H9 (cell line): Measurements from ENCODE around the gene ASH1L. TPM values are rescaled to one million over a fixed set of nuclear protein-coding genes. Genes with fewer than 3 reads are reported as not detected.
"Not testable (repeated sequence)": the region's sequence is repeated elsewhere in the genome, so short reads cannot be mapped to it uniquely, and the experiment has no call there.

Experiments used
- DNase-seq: peaks from one replicate; pipeline ENCODE4 v3.0.0-alpha.2; 2017
- H2AFZ ChIP-seq: one replicate; pipeline ENCODE4 v1.6.1; 2013; ENCODE audit warnings: mild to moderate bottlenecking, low read length, control low read depth, moderate library complexity
- H2AK5ac ChIP-seq: 2 replicates; pipeline ENCODE4 v1.6.1; 2013; ENCODE audit warnings: low read length, control low read depth, mixed read lengths; ENCODE audit not compliant: insufficient read length
- H2BK120ac ChIP-seq: one replicate; pipeline ENCODE4 v1.6.1; 2013; ENCODE audit warnings: low read depth, mild to moderate bottlenecking, low read length, control low read depth, inconsistent platforms; ENCODE audit not compliant: poor library complexity, severe bottlenecking
- H2BK12ac ChIP-seq: 2 replicates; pipeline ENCODE4 v1.6.1; 2013; ENCODE audit warnings: low read length, control low read depth, mixed read lengths, low read depth; ENCODE audit not compliant: insufficient read length
- H2BK15ac ChIP-seq: 2 replicates; pipeline ENCODE4 v1.6.1; 2013; ENCODE audit warnings: low read depth, low read length, control low read depth
- H2BK20ac ChIP-seq: one replicate; pipeline ENCODE4 v1.6.1; 2013; ENCODE audit warnings: low read depth, mild to moderate bottlenecking, low read length, control low read depth, inconsistent platforms; ENCODE audit not compliant: poor library complexity, severe bottlenecking
- H2BK5ac ChIP-seq: 2 replicates; pipeline ENCODE4 v1.6.1; 2013; ENCODE audit warnings: low read length, control low read depth, mixed read lengths; ENCODE audit not compliant: insufficient read length
- H3K14ac ChIP-seq: 2 replicates; pipeline ENCODE4 v1.6.1; 2013; ENCODE audit warnings: low read length, control low read depth; ENCODE audit not compliant: insufficient read depth
- H3K18ac ChIP-seq: 2 replicates; pipeline ENCODE4 v1.6.1; 2013; ENCODE audit warnings: low read depth, mild to moderate bottlenecking, mixed read lengths, low read length, control low read depth; ENCODE audit not compliant: insufficient read length
- H3K23ac ChIP-seq: 2 replicates; pipeline ENCODE4 v1.6.1; 2013; ENCODE audit warnings: low read length, control low read depth, mixed read lengths, low read depth; ENCODE audit not compliant: insufficient read length
- H3K23me2 ChIP-seq: 2 replicates; pipeline ENCODE4 v1.6.1; 2013; ENCODE audit warnings: low read depth, mild to moderate bottlenecking, mixed read lengths, low read length, control low read depth; ENCODE audit not compliant: insufficient read length, poor library complexity, severe bottlenecking
- H3K27ac ChIP-seq: 2 replicates; pipeline ENCODE4 v1.5.1; 2013; ENCODE audit warnings: low read length, control low read depth, mixed read lengths, low read depth; ENCODE audit not compliant: insufficient read length
- H3K27me3 ChIP-seq: 2 replicates; pipeline ENCODE4 v1.6.1; 2013; ENCODE audit warnings: low read length, control low read depth, inconsistent platforms; ENCODE audit not compliant: insufficient read depth
- H3K4ac ChIP-seq: 2 replicates; pipeline ENCODE4 v1.6.1; 2013; ENCODE audit warnings: low read depth, mild to moderate bottlenecking, control low read depth, inconsistent platforms, low read length, moderate library complexity
- H3K4me1 ChIP-seq: 2 replicates; pipeline ENCODE4 v1.6.1; 2013; ENCODE audit warnings: low read length, control low read depth, inconsistent platforms; ENCODE audit not compliant: insufficient read depth
- H3K4me2 ChIP-seq: 2 replicates; pipeline ENCODE4 v1.6.1; 2013; ENCODE audit warnings: low read length, control low read depth, mixed read lengths; ENCODE audit not compliant: insufficient read length, insufficient read depth
- H3K56ac ChIP-seq: 2 replicates; pipeline ENCODE4 v1.6.1; 2013; ENCODE audit warnings: low read depth, mild to moderate bottlenecking, mixed read lengths, low read length, control low read depth; ENCODE audit not compliant: insufficient read length
- H3K79me1 ChIP-seq: 2 replicates; pipeline ENCODE4 v1.6.1; 2013; ENCODE audit warnings: low read depth, mild to moderate bottlenecking, moderate library complexity, low read length, control low read depth, inconsistent platforms; ENCODE audit not compliant: insufficient read depth, poor library complexity, severe bottlenecking
- H3K79me2 ChIP-seq: 2 replicates; pipeline ENCODE4 v1.6.1; 2013; ENCODE audit warnings: low read length, control low read depth, inconsistent platforms; ENCODE audit not compliant: insufficient read depth
- H3K9ac ChIP-seq: 2 replicates; pipeline ENCODE4 v1.6.1; 2013; ENCODE audit warnings: low read length, control low read depth, mixed read lengths; ENCODE audit not compliant: insufficient read length; ENCODE audit errors: extremely low read depth
- H3K9me3 ChIP-seq: one replicate; pipeline ENCODE4 v1.6.1; 2013; ENCODE audit warnings: low read depth, low read length, inconsistent platforms; ENCODE audit not compliant: control insufficient read depth
- H3T11ph ChIP-seq: one replicate; pipeline ENCODE4 v1.6.1; 2013; ENCODE audit warnings: mild to moderate bottlenecking, low read length, control low read depth, inconsistent platforms
- H4K20me1 ChIP-seq: one replicate; pipeline ENCODE4 v1.6.1; 2013; ENCODE audit not compliant: control insufficient read depth, insufficient read length, insufficient read depth
- H4K5ac ChIP-seq: 2 replicates; pipeline ENCODE4 v1.6.1; 2013; ENCODE audit warnings: low read depth, mild to moderate bottlenecking, mixed read lengths, low read length, control low read depth; ENCODE audit not compliant: insufficient read length
- H4K8ac ChIP-seq: replicated peaks from 2 replicates; pipeline ENCODE4 v1.6.1; 2013; ENCODE audit warnings: low read length, control low read depth, mixed read lengths, low read depth; ENCODE audit not compliant: insufficient read length
- H4K91ac ChIP-seq: 2 replicates; pipeline ENCODE4 v1.6.1; 2013; ENCODE audit warnings: low read depth, mild to moderate bottlenecking, moderate library complexity, mixed read lengths, low read length, control low read depth; ENCODE audit not compliant: insufficient read length
- H3K27ac Mint-ChIP-seq, 3 experiments: 2 replicates in 2 of 3; 3 replicates in 1 of 3; pipeline ENCODE4 v1.8.0; 2020 to 2021; ENCODE audit warnings: mixed read lengths in 3 of 3, mild to moderate bottlenecking in 1 of 3, moderate library complexity in 1 of 3
- H3K27me3 Mint-ChIP-seq: 2 replicates; pipeline ENCODE4 v1.8.0; 2021; ENCODE audit warnings: low read depth, mild to moderate bottlenecking, moderate library complexity, mixed read lengths
- H3K36me3 Mint-ChIP-seq, 3 experiments: 2 replicates in 2 of 3; 3 replicates in 1 of 3; pipeline ENCODE4 v1.8.0; 2020 to 2021; ENCODE audit warnings: low read depth in 3 of 3, mixed read lengths in 3 of 3; ENCODE audit not compliant: insufficient read depth in 1 of 3
- H3K4me1 Mint-ChIP-seq, 2 experiments: 2 replicates each; pipeline ENCODE4 v1.8.0; 2020; ENCODE audit warnings: mixed read lengths in 2 of 2
- H3K4me3 Mint-ChIP-seq, 2 experiments: 2 replicates in 1 of 2; 3 replicates in 1 of 2; pipeline ENCODE4 v1.8.0; 2020 to 2021; ENCODE audit warnings: mild to moderate bottlenecking in 2 of 2, mixed read lengths in 2 of 2, moderate library complexity in 1 of 2
- H3K9me3 Mint-ChIP-seq, 2 experiments: 2 replicates in 1 of 2; 3 replicates in 1 of 2; pipeline ENCODE4 v1.8.0; 2020; ENCODE audit warnings: mild to moderate bottlenecking in 2 of 2, mixed read lengths in 2 of 2, moderate library complexity in 1 of 2
- CTCF ChIP-seq: fragments of 200-600 bp; sonication (generic); conservative IDR thresholded peaks from 3 replicates; pipeline ENCODE4 v1.8.0; 2021; ENCODE audit warnings: antibody characterized with exemption, mild to moderate bottlenecking
- WGBS: extraction: QIAGEN DNeasy Blood & Tissue Kit; methylation state at CpG from one replicate; pipeline ENCODE4 v1.1.7; 2013; ENCODE audit warnings: missing lambda C conversion rate, low lambda C conversion rate, mixed read lengths; ENCODE audit not compliant: insufficient read length; ENCODE audit errors: extremely low coverage; 5-methylcytosine and 5-hydroxymethylcytosine counted together
- total RNA-seq: library from RNA; stranded (reverse); gene quantifications from 2 replicates; pipeline ENCODE4 v1.2.1, GENCODE V29; 2021

Gene ASH1L
- total RNA-seq, 1 experiment from 2014 or later: 32.8 TPM

GRCh38 chr1:155513300-155513916, 49.2 kb downstream of the ASH1L start:
- Mint-ChIP-seq H3K36me3 (peaks cover 7 to 17% (median 14%) of the 10 kb centered on the region in 3 experiments; a peak in 5 of 7 replicates), H3K9me3 (peaks cover 0 to 3% of the 10 kb centered on the region in 2 experiments; a peak in 1 of 5 replicates), H3K4me1 (peaks cover 0 to under 1% of the 10 kb centered on the region in 2 experiments; a peak in 2 of 4 replicates), H3K4me3 (no peak overlapping the region), H3K27ac (no peak overlapping the region), H3K27me3 (no peaks in the 10 kb centered on the region)
- H3K18ac ChIP-seq: no peak overlapping the region
- no peak overlapping the region for H2AFZ ChIP-seq
- no peak overlapping the region for H4K8ac ChIP-seq
- no peaks in the 10 kb centered on the region for H3K23me2 ChIP-seq
- no peak overlapping the region for H4K5ac ChIP-seq
- no peaks in the 10 kb centered on the region for H4K20me1 ChIP-seq
- no peak overlapping the region for H3T11ph ChIP-seq
- H3K14ac ChIP-seq: no peak overlapping the region
- H2BK20ac ChIP-seq: no peak overlapping the region
- H2BK5ac ChIP-seq: no peak overlapping the region
- no peaks in the 10 kb centered on the region for H3K9me3 ChIP-seq
- H3K27ac ChIP-seq: no peak overlapping the region
- no peak overlapping the region for H3K9ac ChIP-seq
- no peak for TF ChIP-seq CTCF
- WGBS: no CpG with 5 or more reads among the region's 3 CpGs
- no peak overlapping the region for H2BK15ac ChIP-seq
- H3K56ac ChIP-seq: no peak overlapping the region
- no peak overlapping the region for H3K4ac ChIP-seq
- H3K79me1 ChIP-seq: peaks cover 4% of the 10 kb centered on the region
- H2AK5ac ChIP-seq: no peak overlapping the region
- no peaks in the 10 kb centered on the region for H3K27me3 ChIP-seq
- H3K79me2 ChIP-seq: peaks cover 3% of the 10 kb centered on the region; the same call in 1 of the 2 replicates
- H3K4me1 ChIP-seq: no peaks in the 10 kb centered on the region
- no peak overlapping the region for H2BK12ac ChIP-seq
- H4K91ac ChIP-seq: no peak overlapping the region
- no peak overlapping the region for H2BK120ac ChIP-seq
- H3K23ac ChIP-seq: no peak overlapping the region
- no peak overlapping the region for H3K4me2 ChIP-seq
- DNase-seq: no peak

- no CpG with 5 or more reads among the region's 6 CpGs for WGBS
- H4K5ac ChIP-seq, H3K4ac ChIP-seq, H2BK120ac ChIP-seq, H4K91ac ChIP-seq, H3K9me3 ChIP-seq, H3K79me1 ChIP-seq, H3K79me2 ChIP-seq, DNase-seq, H2BK12ac ChIP-seq, H2AK5ac ChIP-seq, H3T11ph ChIP-seq, H3K27me3 ChIP-seq, H3K9ac ChIP-seq, H3K18ac ChIP-seq, H3K36me3 Mint-ChIP-seq, H3K23ac ChIP-seq, H4K20me1 ChIP-seq, H3K14ac ChIP-seq, H2BK5ac ChIP-seq, H3K9me3 Mint-ChIP-seq, H2BK20ac ChIP-seq, H3K4me2 ChIP-seq, H3K27ac ChIP-seq, H2AFZ ChIP-seq, H3K27me3 Mint-ChIP-seq, H2BK15ac ChIP-seq, H3K56ac ChIP-seq, H3K4me1 ChIP-seq, H4K8ac ChIP-seq, H3K23me2 ChIP-seq, H3K27ac Mint-ChIP-seq, H3K4me3 Mint-ChIP-seq, H3K4me1 Mint-ChIP-seq: not testable (repeated sequence)
These were observed 51.2 kb downstream of the ASH1L start for GRCh38 chr1:155511385-155511784.
